HEK293 (cell line): ENCODE results near the gene TRABD.

ENCODE experiments used
- CTCF ChIA-PET: fragments of 350-600 bp; formaldehyde crosslinking; extraction: SDS; loops from one replicate; lab custom pipeline; 2021; ENCODE audit warnings: antibody characterized with exemption; lab: Yijun Ruan, JAX
- POLR2A ChIA-PET: fragments of 300-600 bp; formaldehyde crosslinking; extraction: SDS; loops from one replicate; lab custom pipeline; 2020; ENCODE audit warnings: antibody characterized with exemption, inconsistent platforms; lab: Yijun Ruan, JAX
- H3K27ac ChIP-seq: fragments of 200-500 bp; sonication (Bioruptor generic); 2 replicates; pipeline ENCODE4 v1.5.1; 2014; ENCODE audit warnings: low read depth, low read length, control low read depth, inconsistent platforms; ENCODE audit errors: extremely low read depth
- H3K36me3 ChIP-seq, 2 experiments: fragments of 200-500 bp in 1 of 2; sonication (Bioruptor generic) in 1 of 2; 1 replicate in 1 of 2; 2 replicates in 1 of 2; pipeline ENCODE4 v1.5.1; 2014 to 2017; ENCODE audit warnings: inconsistent platforms in 2 of 2, low read length in 2 of 2; ENCODE audit not compliant: control insufficient read depth in 2 of 2, insufficient read depth in 1 of 2
- H3K4me1 ChIP-seq: fragments of 200-500 bp; sonication (Bioruptor generic); 2 replicates; pipeline ENCODE4 v1.5.1; 2014; ENCODE audit warnings: mild to moderate bottlenecking, low read length, inconsistent platforms; ENCODE audit not compliant: control insufficient read depth, insufficient read depth
- H3K4me3 ChIP-seq: 2 replicates; pipeline ENCODE4 v1.5.1; 2011; ENCODE audit warnings: low read depth, mild to moderate bottlenecking, control low read depth, low read length, moderate library complexity
- H3K9me3 ChIP-seq: fragments of 200-500 bp; sonication (Bioruptor generic); 2 replicates; pipeline ENCODE4 v1.5.1; 2014; ENCODE audit warnings: low read depth, low read length, inconsistent platforms; ENCODE audit not compliant: control insufficient read depth, insufficient read depth
- BCL11A ChIP-seq: fragments of 450-650 bp; formaldehyde crosslinking; IDR thresholded peaks from 2 replicates; pipeline ENCODE4 v1.5.1; 2016; ENCODE audit warnings: low read depth, missing biosample characterization, missing genetic modification characterization
- BCL11B ChIP-seq: fragments of 450-650 bp; formaldehyde crosslinking; IDR thresholded peaks from 2 replicates; pipeline ENCODE4 v1.5.1; 2016; ENCODE audit warnings: low read depth, missing biosample characterization, missing genetic modification characterization
- FEZF1 ChIP-seq: fragments of 450-650 bp; formaldehyde crosslinking; IDR thresholded peaks from 2 replicates; pipeline ENCODE4 v1.5.1; 2016; ENCODE audit warnings: missing biosample characterization, missing genetic modification characterization
- HOXD13 ChIP-seq: sonication (generic); formaldehyde crosslinking; IDR thresholded peaks from 2 replicates; pipeline ENCODE4 v1.8.0; 2022; ENCODE audit warnings: missing genetic modification reagents, borderline replicate concordance
- INSM2 ChIP-seq: fragments of 450-650 bp; formaldehyde crosslinking; IDR thresholded peaks from 2 replicates; pipeline ENCODE4 v1.5.1; 2016; ENCODE audit warnings: missing biosample characterization, missing genetic modification characterization
- KLF10 ChIP-seq: fragments of 450-650 bp; IDR thresholded peaks from 2 replicates; pipeline ENCODE4 v1.5.1; 2018; ENCODE audit warnings: missing biosample characterization, mild to moderate bottlenecking, missing genetic modification characterization
- OSR2 ChIP-seq: fragments of 450-650 bp; formaldehyde crosslinking; IDR thresholded peaks from 2 replicates; pipeline ENCODE4 v1.5.1; 2016; ENCODE audit warnings: missing biosample characterization, missing genetic modification characterization
- PATZ1 ChIP-seq: fragments of 450-650 bp; formaldehyde crosslinking; IDR thresholded peaks from 2 replicates; pipeline ENCODE4 v1.5.1; 2016; ENCODE audit warnings: missing biosample characterization, missing genetic modification characterization
- PRDM4 ChIP-seq: fragments of 450-650 bp; formaldehyde crosslinking; IDR thresholded peaks from 2 replicates; pipeline ENCODE4 v1.5.1; 2017; ENCODE audit warnings: missing biosample characterization, missing genetic modification characterization
- REPIN1 ChIP-seq: fragments of 450-650 bp; formaldehyde crosslinking; IDR thresholded peaks from 2 replicates; pipeline ENCODE4 v1.5.1; 2017; ENCODE audit warnings: missing biosample characterization, missing genetic modification characterization, low read depth
- ZBTB17 ChIP-seq: fragments of 450-650 bp; formaldehyde crosslinking; IDR thresholded peaks from 2 replicates; pipeline ENCODE4 v1.5.1; 2016; ENCODE audit warnings: missing biosample characterization, missing genetic modification characterization
- ZBTB20 ChIP-seq: fragments of 450-650 bp; formaldehyde crosslinking; IDR thresholded peaks from 2 replicates; pipeline ENCODE4 v1.5.1; 2016; ENCODE audit warnings: missing biosample characterization, missing genetic modification characterization
- ZBTB48 ChIP-seq: fragments of 450-650 bp; formaldehyde crosslinking; IDR thresholded peaks from 2 replicates; pipeline ENCODE4 v1.5.1; 2016; ENCODE audit warnings: missing biosample characterization, missing genetic modification characterization
- ZBTB8A ChIP-seq: fragments of 450-650 bp; formaldehyde crosslinking; IDR thresholded peaks from 2 replicates; pipeline ENCODE4 v1.5.1; 2016; ENCODE audit warnings: missing biosample characterization, missing genetic modification characterization
- ZEB2 ChIP-seq: fragments of 450-650 bp; formaldehyde crosslinking; IDR thresholded peaks from 2 replicates; pipeline ENCODE4 v1.5.1; 2016; ENCODE audit warnings: missing biosample characterization, missing genetic modification characterization
- ZIC2 ChIP-seq: fragments of 450-650 bp; formaldehyde crosslinking; IDR thresholded peaks from 2 replicates; pipeline ENCODE4 v1.5.1; 2016; ENCODE audit warnings: missing biosample characterization, missing genetic modification characterization
- ZNF114 ChIP-seq: fragments of 450-650 bp; formaldehyde crosslinking; IDR thresholded peaks from 2 replicates; pipeline ENCODE4 v1.5.0; 2017; ENCODE audit warnings: missing biosample characterization, missing genetic modification characterization
- ZNF311 ChIP-seq: fragments of 450-650 bp; formaldehyde crosslinking; IDR thresholded peaks from 2 replicates; pipeline ENCODE4 v1.5.1; 2017; ENCODE audit warnings: missing biosample characterization, missing genetic modification characterization, borderline replicate concordance
- ZNF324 ChIP-seq: fragments of 450-650 bp; formaldehyde crosslinking; IDR thresholded peaks from 2 replicates; pipeline ENCODE4 v1.5.1; 2016; ENCODE audit warnings: missing biosample characterization, missing genetic modification characterization
- ZNF366 ChIP-seq: fragments of 450-650 bp; formaldehyde crosslinking; conservative IDR thresholded peaks from 2 replicates; pipeline ENCODE4 v1.5.1; 2016; ENCODE audit warnings: missing biosample characterization, missing genetic modification characterization
- ZNF558 ChIP-seq: fragments of 450-650 bp; formaldehyde crosslinking; IDR thresholded peaks from 2 replicates; pipeline ENCODE4 v1.5.1; 2016; ENCODE audit warnings: missing biosample characterization, missing genetic modification characterization
- ZNF610 ChIP-seq: fragments of 450-650 bp; formaldehyde crosslinking; IDR thresholded peaks from 2 replicates; pipeline ENCODE4 v1.5.1; 2016; ENCODE audit warnings: missing biosample characterization, missing genetic modification characterization, borderline replicate concordance
- ZNF629 ChIP-seq: fragments of 450-650 bp; formaldehyde crosslinking; IDR thresholded peaks from 2 replicates; pipeline ENCODE4 v1.5.1; 2017; ENCODE audit warnings: missing biosample characterization, missing genetic modification characterization
- ZNF654 ChIP-seq: fragments of 450-650 bp; formaldehyde crosslinking; IDR thresholded peaks from 2 replicates; pipeline ENCODE4 v1.5.1; 2016; ENCODE audit warnings: low read depth, missing biosample characterization, missing genetic modification characterization
- ZNF670 ChIP-seq: fragments of 450-650 bp; formaldehyde crosslinking; IDR thresholded peaks from 2 replicates; pipeline ENCODE4 v1.5.1; 2016; ENCODE audit warnings: missing biosample characterization, missing genetic modification characterization, low read depth
- ZNF777 ChIP-seq: fragments of 450-650 bp; formaldehyde crosslinking; IDR thresholded peaks from 2 replicates; pipeline ENCODE4 v1.5.1; 2017; ENCODE audit warnings: missing biosample characterization, missing genetic modification characterization, borderline replicate concordance
- ZNF837 ChIP-seq: fragments of 450-650 bp; formaldehyde crosslinking; IDR thresholded peaks from 2 replicates; pipeline ENCODE4 v1.5.1; 2016; ENCODE audit warnings: missing biosample characterization, missing genetic modification characterization

The TRABD gene

GRCh38 chr22:50238755-50239154 lies 53.0 kb downstream of the TRABD start:
- ChIA-PET CTCF (interaction anchor here (0.6 to 1.9 kb wide), 7 partner anchors 10 to 128 kb away, joined by 3 to 7 read pairs (median 4); partner anchors contain the start of gene HDAC10), POLR2A (no interaction called here)
- no peak overlapping the region for H3K4me3 ChIP-seq
- TF ChIP-seq ZBTB48 (tag by site-specific recombination), result no peak
- TF ChIP-seq ZNF670 (tag by site-specific recombination), result no peak
- TF ChIP-seq HOXD13, result no peak
- TF ChIP-seq ZIC2 (tag by site-specific recombination), result peak; percentile 71
- H3K9me3 ChIP-seq, result no peaks in the 10 kb centered on the region
- no peak overlapping the region for H3K27ac ChIP-seq
- peaks cover 21 to 58% of the 10 kb centered on the region in 2 experiments; a peak in 2 of 3 replicates for H3K36me3 ChIP-seq
- H3K4me1 ChIP-seq, result no peaks in the 10 kb centered on the region

- ChIA-PET POLR2A (interaction anchor here (0.6 to 2.2 kb wide), 6 partner anchors 10 to 266 kb away, joined by 3 to 7 read pairs (median 4); partner anchors contain the start of genes LMF2, NCAPH2 and PLXNB2), CTCF (interaction anchor here (0.6 to 3.6 kb wide), 23 partner anchors 9 to 378 kb away, joined by 3 to 25 read pairs (median 4); partner anchors contain the start of genes HDAC10, PLXNB2 and SCO2)
- peak overlapping the region; percentile 36 for H3K4me3 ChIP-seq
- peak overlapping the region; percentile 0; the same call in 1 of the 2 replicates for H3K27ac ChIP-seq
- peak; percentile 44; the same call in 1 of the 2 replicates for TF ChIP-seq INSM2
- no peak for TF ChIP-seq ZBTB20 (tag by site-specific recombination)
- no peak for TF ChIP-seq ZNF558 (tag by site-specific recombination)
- TF ChIP-seq OSR2 (tag by site-specific recombination), result peak; percentile 82
- 0 out of 2 replicates have a peak, but pooled peaks have one; percentile 28 for TF ChIP-seq KLF10 (tag by site-specific recombination)
- TF ChIP-seq ZNF366, result peak; percentile 33; the same call in 1 of the 2 replicates
- TF ChIP-seq ZNF324 (tag by site-specific recombination), result no peak
- peak; percentile 68 for TF ChIP-seq PRDM4 (tag by site-specific recombination)
- peak; percentile 89; the same call in 1 of the 2 replicates for TF ChIP-seq ZNF610 (tag by site-specific recombination)
- no peak for TF ChIP-seq BCL11B
- TF ChIP-seq ZBTB8A (tag by site-specific recombination), result peak; percentile 11; the same call in 1 of the 2 replicates
- TF ChIP-seq ZNF777 (tag by site-specific recombination), result no peak
- TF ChIP-seq ZNF837 (tag by site-specific recombination), result no peak
- TF ChIP-seq ZEB2 (tag by site-specific recombination), result peak; percentile 26; the same call in 1 of the 2 replicates
- peak; percentile 31; the same call in 1 of the 2 replicates for TF ChIP-seq PATZ1 (tag by site-specific recombination)
- TF ChIP-seq ZNF114 (tag by site-specific recombination), result no peak
- no peak; the same call in 1 of the 2 replicates for TF ChIP-seq ZBTB17
- TF ChIP-seq REPIN1 (tag by site-specific recombination), result no peak
- no peak for TF ChIP-seq ZNF654 (tag by site-specific recombination)
- 0 out of 2 replicates have a peak, but pooled peaks have one; percentile 15 for TF ChIP-seq BCL11A (tag by site-specific recombination)
- no peak for TF ChIP-seq ZNF311 (tag by site-specific recombination)
- TF ChIP-seq ZNF629 (tag by site-specific recombination), result no peak
- peak; percentile 32; the same call in 1 of the 2 replicates for TF ChIP-seq FEZF1 (tag by site-specific recombination)
- no peaks in the 10 kb centered on the region for H3K9me3 ChIP-seq
- H3K4me1 ChIP-seq, result peaks cover 3% of the 10 kb centered on the region; the same call in 1 of the 2 replicates
- peaks cover 25 to 49% of the 10 kb centered on the region in 2 experiments; a peak in 2 of 3 replicates for H3K36me3 ChIP-seq
These were observed 56.8 kb downstream of the TRABD start for GRCh38 chr22:50242406-50242949.
